ENCODE measurements around the gene CAPN3. TPM values are rescaled to one million over a fixed set of nuclear protein-coding genes. Genes with fewer than 3 reads are reported as not detected.

Gene CAPN3
- total and polyA plus RNA-seq, 2 donors (not counting 3 experiments of a cell fraction or from before 2014, with no cell fraction given) = 2.2 to 3.7 TPM

DNA sequence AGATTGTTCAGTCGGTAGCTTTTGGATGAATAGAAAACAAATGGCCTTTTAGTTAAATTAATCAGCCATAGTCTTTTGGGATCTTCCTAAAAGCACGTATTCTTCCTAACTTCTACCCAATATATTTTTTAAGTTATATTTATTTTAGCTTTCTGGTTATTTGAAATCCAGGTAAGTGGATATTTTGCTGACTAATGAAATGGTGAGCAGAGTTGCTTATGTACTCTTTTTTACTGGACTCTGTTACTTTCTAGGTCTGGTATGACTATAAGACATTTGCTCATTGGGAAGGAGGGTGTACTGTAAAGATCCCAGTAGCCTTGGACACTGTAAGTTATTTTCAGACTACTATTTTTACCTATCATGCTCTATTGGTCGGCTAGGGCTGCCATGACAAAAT, 13.8 kb upstream of the CAPN3 start:
- Histone ChIP-seq H3K9me1 (replicated peaks; ENCODE audit: control insufficient read depth, extremely low read depth, insufficient read depth, low read length) (no peaks in the 10 kb centered on the region), H3K27me3 (ENCODE audit: control insufficient read depth in 2 of 2, insufficient read depth in 2 of 2, low read length in 2 of 2) (no peaks in the 10 kb centered on the region), H3K4me2 (ENCODE audit: insufficient read depth, low read length) (no peak overlapping the region), H3K9me3 (replicated peaks; ENCODE audit: control insufficient read depth, insufficient read depth, low read length) (no peaks in the 10 kb centered on the region), H3K4me1 (ENCODE audit: control insufficient read depth, extremely low read depth, insufficient read depth, low read length) (no peaks in the 10 kb centered on the region), H3K27ac (ENCODE audit: insufficient read depth, low read depth, low read length) (no peak overlapping the region), H3K4me3 (replicated peaks in 1 of 3; ENCODE audit: insufficient read depth in 1 of 3, low read depth in 1 of 3, low read length in 3 of 3) (no peak overlapping the region), H3K79me2 (ENCODE audit: control insufficient read depth, insufficient read depth, low read length) (no peaks in the 10 kb centered on the region), H2AFZ (ENCODE audit: low read depth, low read length) (no peak overlapping the region), H3K36me3 (ENCODE audit: control insufficient read depth in 2 of 2, extremely low read depth in 1 of 2, insufficient read depth in 2 of 2, low read length in 2 of 2) (no peaks in the 10 kb centered on the region), H4K20me1 (replicated peaks; ENCODE audit: control insufficient read depth, extremely low read depth, insufficient read depth, low read length) (no peaks in the 10 kb centered on the region), H3K9ac (replicated peaks; ENCODE audit: extremely low read depth, insufficient read depth, low read length) (no peak overlapping the region)
- dilution Hi-C loops (cut with MboI; ENCODE audit: extremely low pct_ligation_motif_present, low sequenced_read_pairs) (no loop called here), intact Hi-C loops (cut with micrococcal nuclease) (no loop called here)
- ChIA-PET CTCF (no interaction called here), POLR2A (no interaction called here)
- FAIRE-seq (no peak), DNase-seq (ENCODE audit: low read depth, low spot score) (no peak)
- TF ChIP-seq MYC (IDR thresholded peaks at IDR 0.05; ENCODE audit: low read depth, low read length) (no peak), POLR2A (IDR thresholded peaks at IDR 0.05; ENCODE audit: low read depth, low read length) (no peak), JUN (IDR thresholded peaks at IDR 0.05; ENCODE audit: borderline replicate concordance, insufficient read depth, insufficient read length, low read depth) (no peak), POLR2AphosphoS5 (IDR thresholded peaks at IDR 0.05; ENCODE audit: insufficient read depth, low read depth, low read length) (no peak), FOS (IDR thresholded peaks at IDR 0.05; ENCODE audit: borderline replicate concordance, insufficient read depth, low read length) (no peak), GATA2 (IDR thresholded peaks at IDR 0.05; ENCODE audit: insufficient read depth, insufficient read length, low read depth, low read length) (no peak), EZH2 (IDR thresholded peaks at IDR 0.05; ENCODE audit: borderline replicate concordance, low read depth, low read length, severe bottlenecking) (no peak)
- TF ChIP-seq, protein P1, sequence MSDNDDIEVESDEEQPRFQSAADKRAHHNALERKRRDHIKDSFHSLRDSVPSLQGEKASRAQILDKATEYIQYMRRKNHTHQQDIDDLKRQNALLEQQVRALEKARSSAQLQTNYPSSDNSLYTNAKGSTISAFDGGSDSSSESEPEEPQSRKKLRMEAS (IDR thresholded peaks at IDR 0.05; ENCODE audit: insufficient read depth, insufficient read length) = no peak
- TF ChIP-seq, protein P2, sequence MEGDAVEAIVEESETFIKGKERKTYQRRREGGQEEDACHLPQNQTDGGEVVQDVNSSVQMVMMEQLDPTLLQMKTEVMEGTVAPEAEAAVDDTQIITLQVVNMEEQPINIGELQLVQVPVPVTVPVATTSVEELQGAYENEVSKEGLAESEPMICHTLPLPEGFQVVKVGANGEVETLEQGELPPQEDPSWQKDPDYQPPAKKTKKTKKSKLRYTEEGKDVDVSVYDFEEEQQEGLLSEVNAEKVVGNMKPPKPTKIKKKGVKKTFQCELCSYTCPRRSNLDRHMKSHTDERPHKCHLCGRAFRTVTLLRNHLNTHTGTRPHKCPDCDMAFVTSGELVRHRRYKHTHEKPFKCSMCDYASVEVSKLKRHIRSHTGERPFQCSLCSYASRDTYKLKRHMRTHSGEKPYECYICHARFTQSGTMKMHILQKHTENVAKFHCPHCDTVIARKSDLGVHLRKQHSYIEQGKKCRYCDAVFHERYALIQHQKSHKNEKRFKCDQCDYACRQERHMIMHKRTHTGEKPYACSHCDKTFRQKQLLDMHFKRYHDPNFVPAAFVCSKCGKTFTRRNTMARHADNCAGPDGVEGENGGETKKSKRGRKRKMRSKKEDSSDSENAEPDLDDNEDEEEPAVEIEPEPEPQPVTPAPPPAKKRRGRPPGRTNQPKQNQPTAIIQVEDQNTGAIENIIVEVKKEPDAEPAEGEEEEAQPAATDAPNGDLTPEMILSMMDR (IDR thresholded peaks at IDR 0.05; ENCODE audit: extremely low read depth in 1 of 2, insufficient read depth in 1 of 2, low read depth in 1 of 2, low read length in 2 of 2) = no peak
- no TSS peak for BruUV-seq (replicated peaks)

Measured in endothelial cell of umbilical vein (primary cell).